CD4-positive, alpha-beta T cell treated with Interferon alpha-2 for 1 hour (primary cell): ENCODE results near the gene HOXB5.
A peak's percentile ranks its signal among the peaks of the same experiment; 100 is the strongest.

Source experiments
- DNase-seq, 2 donors: peaks; one replicate each; pipeline ENCODE4 v3.0.0-alpha.2; 2020 to 2022

HOXB5 gene

GRCh38 chr17:48559122-48559839 is 34.3 kb downstream of the HOXB5 start:
- DNase-seq = no peak

GRCh38 chr17:48558831-48559121 is 34.8 kb downstream of the HOXB5 start:
- no peak for DNase-seq

DNA sequence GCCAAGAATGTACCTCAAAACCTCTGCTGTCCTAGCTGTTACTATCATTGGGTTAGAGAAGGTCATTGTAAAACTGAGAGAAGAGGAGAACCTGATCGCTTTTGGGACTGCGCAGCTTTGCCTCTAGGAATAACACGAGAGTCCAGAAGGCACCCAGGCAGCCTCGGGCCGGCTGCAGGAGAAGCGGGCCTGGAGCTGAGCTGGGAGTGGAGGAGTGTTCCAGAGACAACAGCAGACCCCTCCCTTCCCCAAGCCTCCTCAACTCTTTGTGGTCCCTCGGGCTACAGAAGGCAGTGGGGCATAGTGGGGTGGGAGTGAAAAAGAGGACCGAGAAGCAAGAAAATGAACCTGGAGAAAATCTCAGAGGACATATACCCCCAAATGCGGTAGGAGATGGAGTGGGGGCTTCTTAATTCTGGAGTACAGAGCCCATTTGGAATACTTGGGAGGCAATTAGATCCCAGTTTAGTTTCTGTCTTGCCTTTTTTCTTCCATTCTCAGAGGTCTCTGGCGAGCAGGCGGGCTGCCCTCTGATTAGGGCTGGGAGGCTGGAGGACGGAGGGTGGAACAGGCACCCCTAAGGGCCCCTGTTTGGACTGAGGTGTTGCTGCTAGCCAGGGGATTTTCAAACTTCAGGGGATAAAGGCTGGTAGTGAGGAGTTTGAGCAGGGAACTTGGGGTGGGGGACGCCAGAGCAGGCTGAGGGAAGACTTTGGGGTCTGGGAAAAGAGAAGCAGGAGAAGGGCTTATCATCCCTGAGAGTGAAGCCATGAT is 35.3 kb downstream of the HOXB5 start:
- no peak for DNase-seq

- no peak for DNase-seq
These were observed 36.8 kb downstream of the HOXB5 start for GRCh38 chr17:48556576-48557401.

DNA sequence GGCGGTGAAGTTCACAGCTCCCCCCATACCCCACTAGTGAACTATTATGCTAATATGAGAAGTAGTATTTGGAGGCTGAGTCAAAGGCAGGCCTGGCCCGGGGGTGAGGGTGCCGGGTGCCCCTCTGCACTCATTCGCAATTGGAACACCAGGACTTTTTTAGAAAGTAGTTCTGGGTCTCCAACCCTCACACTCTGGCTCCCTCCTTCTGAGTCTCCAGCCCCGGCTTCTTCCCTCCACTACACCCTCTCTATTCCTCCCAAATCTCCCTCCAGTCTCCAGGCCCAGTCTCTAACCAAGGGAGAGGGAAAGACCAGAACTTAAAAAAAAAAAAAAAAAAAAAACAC is 37.4 kb downstream of the HOXB5 start:
- no peak for DNase-seq

DNA sequence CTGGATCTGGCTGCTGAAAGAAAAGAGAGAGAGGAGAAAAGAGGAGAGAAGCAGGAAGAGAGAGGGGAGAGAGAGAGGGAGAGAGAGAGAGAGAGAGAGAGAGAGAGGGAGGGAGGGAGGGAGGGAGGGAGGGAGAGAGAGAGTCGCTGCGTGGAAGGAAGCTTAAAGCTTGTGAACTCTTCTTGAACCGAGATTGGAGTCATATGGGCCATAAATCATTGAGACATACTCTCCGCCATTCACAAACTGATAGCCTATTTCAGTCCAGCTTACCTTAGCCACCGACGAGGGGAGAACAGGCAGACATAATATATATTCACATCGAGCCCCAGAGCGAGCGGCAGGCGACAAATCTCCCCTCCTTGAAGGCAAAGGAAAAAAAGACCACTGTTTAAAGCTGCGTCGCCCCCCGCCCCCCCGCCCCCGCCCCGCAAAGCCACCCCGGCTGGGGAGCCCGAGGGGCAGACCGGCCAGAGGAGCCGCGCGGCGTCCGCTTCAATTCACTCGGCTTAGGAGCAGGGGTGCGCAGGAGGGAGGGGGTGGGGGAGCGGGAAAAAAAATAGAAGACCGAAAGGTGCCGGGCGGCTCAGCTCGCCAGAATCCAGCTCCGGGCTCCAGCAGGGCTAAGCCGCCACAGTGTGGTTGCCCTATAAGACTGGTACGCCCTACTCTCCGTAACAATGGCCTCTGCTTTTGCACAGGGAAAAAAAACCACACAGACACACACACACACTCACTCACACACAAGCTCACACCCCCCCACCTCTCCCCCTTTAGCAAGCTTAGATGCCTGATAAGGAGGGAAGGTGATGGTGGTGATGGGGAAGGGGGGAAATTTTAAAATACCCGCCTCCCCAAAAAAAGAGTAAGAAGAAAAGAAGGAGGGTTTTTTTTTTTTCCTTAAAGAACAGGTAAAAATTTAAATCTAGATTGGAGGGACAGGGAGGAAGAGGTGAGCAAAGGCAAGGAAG is 38.0 kb downstream of the HOXB5 start:
- DNase-seq = peak in 1 of 2 donors; percentile 31

DNA sequence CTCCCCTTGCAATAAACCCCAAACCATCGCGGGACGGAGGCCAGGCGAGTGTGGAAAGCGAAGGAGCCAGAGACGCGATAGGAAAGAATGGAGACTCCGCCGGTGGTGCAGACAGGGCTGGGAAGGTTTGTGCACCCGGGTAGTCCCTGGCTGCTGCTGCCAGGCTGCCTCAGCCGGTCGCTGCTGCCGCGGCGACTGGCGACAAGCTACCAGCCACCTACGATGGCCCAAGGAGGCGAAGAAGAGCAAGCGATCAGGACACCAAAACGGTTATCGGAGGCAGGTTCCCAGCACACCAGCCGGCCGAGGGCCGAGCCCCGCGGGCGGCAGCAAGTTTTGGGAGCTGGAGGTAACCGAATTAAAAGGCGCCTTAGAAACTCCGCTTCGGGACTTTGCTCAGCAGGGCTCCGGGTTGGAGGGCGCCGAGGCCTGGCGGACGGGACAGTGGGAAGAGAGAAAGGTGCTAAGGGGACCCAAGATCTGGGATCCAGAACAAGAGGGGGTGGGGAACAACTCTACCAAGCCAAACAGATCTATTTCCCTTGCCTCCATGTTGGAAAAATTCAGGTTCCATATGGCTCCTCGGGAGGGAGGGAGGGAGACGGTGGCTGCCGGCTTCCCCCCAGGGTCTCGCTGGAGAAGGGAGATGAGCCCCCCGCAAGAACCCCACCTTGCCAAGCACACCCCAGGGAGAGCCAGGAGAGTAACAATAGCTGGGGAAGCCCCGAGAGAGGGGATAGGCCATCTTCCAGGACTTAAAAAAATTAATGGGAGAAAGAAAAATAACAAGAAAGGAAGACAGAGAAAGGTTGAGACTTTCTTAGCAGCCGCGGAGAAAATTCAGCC is 38.9 kb downstream of the HOXB5 start:
- DNase-seq = no peak

DNA sequence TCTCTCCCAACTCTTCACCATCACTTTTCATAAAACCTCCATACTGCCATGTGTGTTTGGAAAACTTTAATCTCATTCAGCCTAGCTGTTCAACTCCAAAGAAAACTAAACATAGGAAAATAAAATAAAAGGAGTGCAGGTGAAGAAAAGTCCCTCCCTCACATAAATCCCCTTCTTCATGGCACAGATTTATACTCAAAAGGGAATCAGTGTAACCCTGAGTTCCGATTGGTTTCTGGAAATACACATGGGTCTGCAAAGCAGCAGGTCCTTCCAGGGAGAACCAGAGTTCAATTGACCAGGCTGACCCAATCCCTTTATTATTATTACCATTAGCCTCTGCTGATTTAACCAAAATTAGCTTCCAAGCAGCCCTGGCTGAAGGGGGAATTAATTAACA is 39.8 kb downstream of the HOXB5 start:
- DNase-seq = no peak

- DNase-seq = no peak
These were observed 40.4 kb downstream of the HOXB5 start for GRCh38 chr17:48553190-48553547.

DNA sequence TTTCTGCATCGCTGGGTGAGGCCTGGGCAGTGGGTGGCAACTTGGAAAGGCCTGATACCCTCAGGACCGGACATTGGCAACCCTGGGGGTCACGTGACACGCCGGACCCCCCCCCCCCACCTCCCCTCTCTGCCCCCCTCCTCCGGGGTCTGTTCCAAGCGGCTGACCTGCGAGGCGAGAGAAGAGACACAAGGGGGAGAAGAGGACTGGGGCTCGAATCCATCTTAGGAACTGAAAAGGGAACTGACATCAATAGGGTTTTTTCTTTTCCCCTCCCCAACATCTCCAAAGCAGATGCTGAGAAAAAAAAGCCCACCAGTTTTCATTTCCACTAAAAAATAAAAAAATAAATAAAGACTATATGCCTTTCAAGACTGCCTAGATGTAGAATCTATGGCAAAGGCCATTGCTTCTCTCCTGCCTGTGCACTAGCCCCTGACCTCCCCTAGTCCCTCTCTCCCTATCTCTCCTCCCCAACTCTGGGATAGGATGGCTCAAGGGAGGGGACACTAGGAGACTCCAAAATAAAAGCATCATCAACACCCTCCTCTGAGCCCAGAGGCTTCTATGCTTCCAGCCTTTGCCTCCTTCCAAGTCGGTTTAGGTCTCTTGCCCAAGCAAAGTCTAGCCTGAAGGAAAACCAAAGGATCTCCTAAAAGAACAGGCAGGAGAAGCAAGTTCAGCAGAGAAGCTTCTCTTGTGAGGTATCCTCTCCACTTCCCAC is 41.0 kb downstream of the HOXB5 start:
- no peak for DNase-seq

DNA sequence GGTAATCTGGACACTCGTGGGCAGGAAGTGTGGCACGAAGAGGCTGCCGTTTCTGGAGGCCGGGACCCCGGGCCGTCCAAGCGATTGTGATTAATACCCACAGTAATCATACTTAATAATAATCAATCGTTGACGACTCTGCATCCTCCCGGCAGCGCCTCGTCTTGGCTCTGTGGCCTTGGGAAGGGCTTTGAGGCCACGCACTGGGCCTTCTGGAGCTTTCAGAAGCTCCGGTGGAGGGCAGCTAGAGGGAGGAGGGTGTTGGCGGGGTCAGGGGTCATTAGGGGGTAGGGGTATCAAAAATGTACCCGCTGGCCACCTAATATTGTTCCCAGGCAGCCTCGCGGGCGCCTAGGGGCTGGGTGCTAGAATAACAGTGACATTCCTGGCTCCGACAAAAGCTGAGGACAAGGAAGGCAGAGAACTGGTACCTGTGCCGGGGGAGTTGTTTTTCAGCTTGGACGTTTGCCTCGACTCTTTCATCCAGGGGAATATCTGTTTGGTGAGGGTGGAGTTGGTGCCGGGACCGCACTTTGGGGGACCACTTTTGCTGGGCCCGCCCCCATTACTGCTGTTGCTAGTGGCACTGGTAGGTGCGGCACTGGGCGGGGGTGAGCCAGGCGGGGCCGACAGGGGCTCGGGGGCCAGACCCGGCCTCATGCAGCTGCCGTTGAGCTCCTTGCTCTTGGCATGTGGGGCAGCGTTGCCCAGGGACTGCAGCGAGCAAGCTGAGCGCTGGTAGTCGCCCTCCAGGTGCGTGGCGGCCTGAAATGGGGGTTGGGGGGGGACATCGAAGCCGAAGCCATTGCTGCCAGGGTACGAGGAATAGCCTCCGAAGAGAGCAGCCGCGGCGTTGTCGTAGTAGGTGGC is 41.7 kb downstream of the HOXB5 start:
- DNase-seq = no peak

DNA sequence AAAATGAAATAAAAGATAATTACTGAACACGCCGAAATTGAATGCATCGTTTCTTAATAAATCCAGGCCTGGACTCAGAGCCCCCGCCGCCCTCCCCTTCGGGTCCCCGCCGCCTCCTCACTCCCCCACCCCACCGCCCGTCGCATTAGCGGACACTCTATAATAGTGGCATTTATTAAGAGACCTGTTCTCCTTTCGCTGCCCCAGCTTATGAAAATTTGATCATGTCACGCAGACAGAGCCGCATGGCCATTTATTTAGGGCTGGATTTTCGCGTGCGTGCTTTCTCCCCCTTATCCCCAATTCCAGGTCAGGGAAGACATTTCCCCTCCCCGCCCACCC is 42.4 kb downstream of the HOXB5 start:
- no peak for DNase-seq

DNA sequence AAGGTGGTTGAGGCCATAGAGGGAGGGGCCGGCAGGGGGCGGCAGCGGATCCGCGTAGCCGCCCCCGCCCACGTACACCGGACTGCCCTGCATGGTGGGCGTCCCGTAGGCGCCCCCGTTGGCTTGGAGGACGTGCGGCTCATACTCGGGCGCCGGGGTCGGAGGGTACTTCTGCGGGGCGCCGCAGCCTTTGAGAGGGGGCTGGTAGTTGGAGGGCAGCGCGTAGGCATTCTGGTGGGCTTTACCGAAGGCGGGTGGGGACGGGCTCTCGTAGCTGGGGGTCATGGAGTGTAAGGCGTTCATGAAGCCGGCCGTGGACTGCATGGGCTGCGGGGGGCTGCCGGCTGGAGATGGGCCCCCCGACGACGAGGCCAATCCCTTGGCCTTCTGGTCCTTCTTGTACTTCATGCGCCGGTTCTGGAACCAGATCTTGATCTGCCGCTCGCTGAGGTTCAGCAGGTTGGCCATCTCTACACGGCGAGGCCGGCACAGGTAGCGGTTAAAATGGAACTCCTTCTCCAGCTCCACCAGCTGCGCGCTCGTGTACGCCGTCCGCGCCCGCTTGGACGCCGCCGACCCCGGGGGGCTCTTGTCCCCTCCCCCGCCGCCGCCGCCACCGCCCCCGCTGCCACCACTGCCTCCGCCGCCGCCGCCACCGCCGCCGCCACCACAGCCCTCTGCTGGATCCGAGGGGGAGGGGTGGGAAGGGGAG is 42.9 kb downstream of the HOXB5 start:
- DNase-seq = no peak

DNA sequence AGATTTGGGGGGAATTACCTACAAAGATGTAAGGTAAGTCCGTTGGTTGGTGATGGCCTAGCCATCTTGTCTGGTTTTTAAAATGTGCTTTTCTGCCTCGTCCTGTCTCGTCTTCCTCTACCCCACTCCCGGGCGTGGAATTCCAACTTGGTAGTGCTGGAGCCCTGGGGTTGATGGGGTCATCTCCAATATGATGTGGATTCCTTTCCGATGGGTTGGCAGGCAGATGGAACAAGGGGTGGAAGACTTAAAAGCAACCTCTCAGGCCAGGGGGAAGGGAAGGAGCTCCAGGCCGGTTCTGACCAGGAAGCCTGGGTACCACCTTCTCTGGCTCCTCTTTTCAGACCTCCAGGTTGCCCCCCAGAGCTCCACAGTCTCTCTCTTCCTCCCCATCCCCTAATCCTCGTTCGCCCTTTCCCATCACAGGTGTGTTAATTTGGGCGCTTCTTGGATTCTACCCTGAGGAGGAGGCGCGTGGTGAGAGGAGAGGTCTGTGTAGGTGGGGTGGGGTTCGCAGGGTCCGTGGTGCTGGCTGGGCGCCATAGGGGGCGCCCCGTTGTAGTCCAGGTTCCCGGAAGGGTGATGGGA is 43.6 kb downstream of the HOXB5 start:
- no peak for DNase-seq

- no peak for DNase-seq
These were observed 44.3 kb downstream of the HOXB5 start for GRCh38 chr17:48549281-48549630.

- no peak for DNase-seq
These were observed 44.9 kb downstream of the HOXB5 start for GRCh38 chr17:48548523-48549280.

GRCh38 chr17:48547808-48548522 is 45.6 kb downstream of the HOXB5 start:
- DNase-seq = peak; percentile 37 to 70
